HT1080 (cell line): ENCODE measurements around the gene NRL. TPM values are rescaled to one million over a fixed set of nuclear protein-coding genes. Genes with fewer than 3 reads are reported as not detected.

ENCODE experiments used
- DNase-seq: peaks from one replicate; pipeline ENCODE4 v3.0.0-alpha.2; 2015; ENCODE audit warnings: low read depth
- polyA plus RNA-seq, 2 experiments: library from polyadenylated mRNA; depleted of rRNA; stranded (reverse); fragments of >200 nt; gene quantifications; 2 replicates each; pipeline ENCODE4 v1.2.3, GENCODE V29; 2015
- total RNA-seq: library from RNA; depleted of rRNA; stranded (reverse); fragments of >200 nt; shearing (Covaris generic); gene quantifications from 2 replicates; pipeline ENCODE4 v1.2.3, GENCODE V29; 2014; rRNA removed

The NRL gene
- 1.3 and 4.4 TPM in 2 replicates for total RNA-seq
- polyA plus RNA-seq (2015; cell fraction: cytosol; rRNA removed) = 0.96 and 1.00 TPM in 2 replicates
- 0.20 and 0.26 TPM in 2 replicates for polyA plus RNA-seq (2015; cell fraction: nucleus; rRNA removed)

GRCh38 chr14:24114532-24115421, at the start of gene NRL, which contains the start of gene DCAF11:
NRL (minus strand) TSS chr14:24114949; CDS start chr14:24082848, 32,101 bp downstream.
DCAF11 (plus strand) TSS chr14:24114777; CDS start chr14:24115595, 818 bp downstream.
- DNase-seq = peak; percentile 100

DNA sequence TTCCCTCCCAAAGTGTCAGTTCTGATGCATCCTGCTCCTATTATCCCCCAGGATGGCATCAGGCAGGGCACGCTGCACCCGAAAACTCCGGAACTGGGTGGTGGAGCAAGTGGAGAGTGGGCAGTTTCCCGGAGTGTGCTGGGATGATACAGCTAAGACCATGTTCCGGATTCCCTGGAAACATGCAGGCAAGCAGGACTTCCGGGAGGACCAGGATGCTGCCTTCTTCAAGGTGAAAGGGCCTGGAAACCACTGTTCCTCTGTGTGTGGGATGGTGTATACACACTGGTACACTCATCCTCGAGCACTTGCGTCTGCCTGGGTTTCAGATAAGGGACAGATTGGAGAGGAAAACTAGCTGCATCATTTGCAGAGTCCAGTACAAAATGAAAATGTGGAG, 47.3 kb upstream of the NRL start:
- DNase-seq = no peak

GRCh38 chr14:24160850-24161804, 46.4 kb upstream of the NRL start, which contains the start of gene IRF9:
IRF9 (plus strand) TSS chr14:24161265; CDS start chr14:24162145, 880 bp downstream.
- peak; percentile 95 for DNase-seq

- no peak for DNase-seq
Observed at GRCh38 chr14:24160499-24160849, 45.7 kb upstream of the NRL start.

DNA sequence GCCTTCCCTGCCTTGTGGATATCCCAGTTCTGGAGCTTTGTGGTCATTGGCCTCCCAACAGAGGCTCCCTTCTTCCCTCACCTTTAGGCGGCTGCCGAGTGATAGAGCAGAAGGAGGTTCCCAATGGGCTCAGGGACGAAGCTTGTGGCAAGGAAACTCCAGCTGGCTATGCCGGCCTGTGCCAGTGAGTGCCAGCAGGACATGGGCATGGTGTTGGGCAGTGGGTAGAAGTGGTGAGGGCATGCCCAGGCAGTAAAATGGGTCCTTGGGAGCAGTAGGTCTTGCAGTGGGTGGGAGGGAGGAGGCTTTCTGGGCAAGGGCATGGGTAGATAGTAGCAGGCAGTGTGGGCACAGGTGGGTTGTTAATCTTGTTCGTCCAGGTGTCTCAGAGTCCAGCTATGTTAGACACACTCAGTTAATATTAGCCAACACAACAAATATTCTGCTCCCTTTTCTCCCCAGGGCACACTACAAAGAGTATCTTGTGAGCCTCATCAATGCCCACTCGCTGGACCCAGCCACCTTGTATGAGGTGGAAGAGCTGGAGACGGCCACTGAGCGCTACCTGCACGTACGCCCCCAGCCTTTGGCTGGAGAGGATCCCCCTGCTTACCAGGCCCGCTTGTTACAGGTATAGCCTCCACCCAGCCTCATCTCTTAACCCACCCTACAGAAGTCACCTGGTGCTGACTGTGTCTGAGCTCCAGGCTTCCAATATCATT, 45.2 kb upstream of the NRL start:
- no peak for DNase-seq

GRCh38 chr14:24157331-24157730, 42.6 kb upstream of the NRL start:
- no peak for DNase-seq

DNA sequence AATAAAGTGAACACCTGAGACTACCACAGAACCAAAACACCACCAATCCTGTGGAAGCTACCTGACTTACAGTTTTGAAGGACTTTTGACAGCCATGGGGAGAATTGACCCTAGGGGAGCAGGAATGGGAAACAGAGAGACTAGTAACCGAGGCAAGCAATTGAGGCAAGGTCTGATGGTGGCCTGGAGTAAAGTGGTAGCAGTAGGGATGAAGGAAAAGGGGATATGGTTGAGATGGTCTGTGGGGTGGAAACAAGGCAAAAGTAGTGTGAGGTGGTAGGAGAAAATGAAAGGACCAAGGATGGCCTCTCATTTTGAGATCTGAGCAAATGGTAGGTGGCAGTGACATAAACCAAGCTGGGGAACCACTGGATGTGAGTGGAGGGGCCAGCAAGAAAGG, 42.1 kb upstream of the NRL start:
- DNase-seq = no peak

GRCh38 chr14:24155100-24155499, 40.4 kb upstream of the NRL start:
- no peak for DNase-seq

GRCh38 chr14:24151404-24152080, 36.8 kb upstream of the NRL start:
- no peak for DNase-seq

DNA sequence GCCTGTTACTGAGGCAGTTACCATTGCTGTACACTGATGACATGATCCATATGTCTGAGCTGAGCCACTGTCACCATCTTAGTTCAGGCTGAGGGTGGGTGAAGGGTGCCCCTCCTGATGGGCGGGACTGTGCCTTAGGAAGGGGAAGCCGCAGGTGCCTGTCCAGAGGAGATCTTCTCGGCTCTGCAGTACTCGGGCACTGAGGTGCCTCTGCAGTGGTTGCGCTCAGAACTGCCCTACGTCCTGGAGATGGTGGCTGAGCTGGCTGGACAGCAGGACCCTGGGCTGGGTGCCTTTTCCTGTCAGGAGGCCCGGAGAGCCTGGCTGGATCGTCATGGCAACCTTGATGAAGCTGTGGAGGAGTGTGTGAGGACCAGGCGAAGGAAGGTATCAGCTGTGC, 36.2 kb upstream of the NRL start:
- DNase-seq = no peak

- no peak for DNase-seq
Observed at GRCh38 chr14:24150567-24150966, 35.8 kb upstream of the NRL start.

- DNase-seq = no peak
Observed at GRCh38 chr14:24150061-24150460, 35.3 kb upstream of the NRL start.

- no peak for DNase-seq
Observed at GRCh38 chr14:24149302-24149969, 34.7 kb upstream of the NRL start.

DNA sequence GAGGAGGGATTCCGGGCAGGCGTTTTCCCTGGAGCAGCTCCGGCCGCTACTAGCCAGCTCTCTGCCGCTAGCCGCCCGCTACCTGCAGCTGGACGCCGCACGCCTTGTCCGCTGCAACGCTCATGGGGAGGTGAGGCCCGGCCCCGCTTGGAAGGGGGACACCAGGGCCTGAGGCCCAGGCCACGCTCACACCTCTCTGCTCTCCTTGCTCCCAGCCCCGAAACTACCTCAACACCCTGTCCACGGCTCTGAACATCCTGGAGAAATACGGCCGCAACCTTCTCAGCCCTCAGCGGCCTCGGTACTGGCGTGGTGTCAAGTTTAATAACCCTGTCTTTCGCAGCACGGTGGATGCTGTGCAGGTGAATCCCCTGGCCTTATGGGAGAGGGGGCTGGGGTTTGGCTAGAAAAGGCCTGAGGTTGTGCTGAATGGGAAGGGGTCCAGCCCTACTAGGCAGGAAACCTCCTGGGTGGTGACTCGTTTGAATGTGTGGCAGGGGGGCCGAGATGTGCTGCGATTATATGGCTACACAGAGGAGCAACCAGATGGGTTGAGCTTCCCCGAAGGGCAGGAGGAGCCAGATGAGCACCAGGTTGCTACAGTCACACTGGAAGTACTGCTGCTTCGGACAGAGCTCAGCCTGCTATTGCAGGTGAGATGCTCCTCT, 33.1 kb upstream of the NRL start:
- no peak for DNase-seq

DNA sequence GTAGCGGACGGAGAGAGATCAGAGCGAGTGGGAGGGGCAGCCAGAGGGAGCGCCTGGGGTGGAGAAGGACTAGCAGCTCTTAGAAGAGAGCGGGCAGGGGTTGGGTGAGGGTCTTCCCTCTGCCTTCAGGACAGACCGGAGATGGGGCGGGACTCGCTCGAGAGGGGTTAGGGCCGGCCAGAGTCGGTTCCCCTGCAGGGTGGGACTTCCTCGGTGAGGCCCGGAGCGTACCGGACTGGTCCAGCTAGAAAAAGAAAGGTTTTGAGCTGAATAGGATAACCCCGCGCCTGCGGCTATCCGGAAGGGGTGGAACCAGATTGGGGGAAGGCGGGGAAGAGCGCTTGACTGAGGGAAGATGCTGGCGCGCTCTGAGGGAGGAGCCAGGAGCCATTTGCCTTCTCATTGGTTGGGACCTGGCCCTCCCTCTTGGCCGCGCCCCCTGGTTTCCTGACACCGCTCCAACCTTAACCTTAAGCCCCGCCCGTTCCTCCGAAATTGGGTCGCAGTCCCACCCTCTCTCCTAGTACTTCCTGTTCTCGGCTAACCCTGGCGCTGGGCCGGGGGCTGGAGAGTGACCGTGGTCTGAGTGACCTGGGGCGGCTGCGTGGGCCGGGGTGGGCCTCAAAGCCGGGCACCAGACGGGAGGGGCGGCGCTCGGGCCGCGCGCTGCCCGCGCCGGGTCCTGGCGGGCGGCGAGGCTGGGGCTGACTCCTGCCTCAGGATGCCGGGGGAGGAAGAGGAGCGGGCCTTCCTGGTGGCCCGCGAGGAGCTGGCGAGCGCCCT, 32.4 kb upstream of the NRL start, which contains the start of gene RNF31:
TSS of gene RNF31 (plus strand) at position 521 of the 783 bp plus-strand sequence. CDS start at position 722, 201 bp downstream.
- peak; percentile 98 for DNase-seq

- peak; percentile 96 for DNase-seq
Observed at GRCh38 chr14:24146453-24146977, 31.8 kb upstream of the NRL start, which contains the start of gene PSME2. PSME2 (minus strand) TSS chr14:24146610; CDS start chr14:24146581, 29 bp downstream.

DNA sequence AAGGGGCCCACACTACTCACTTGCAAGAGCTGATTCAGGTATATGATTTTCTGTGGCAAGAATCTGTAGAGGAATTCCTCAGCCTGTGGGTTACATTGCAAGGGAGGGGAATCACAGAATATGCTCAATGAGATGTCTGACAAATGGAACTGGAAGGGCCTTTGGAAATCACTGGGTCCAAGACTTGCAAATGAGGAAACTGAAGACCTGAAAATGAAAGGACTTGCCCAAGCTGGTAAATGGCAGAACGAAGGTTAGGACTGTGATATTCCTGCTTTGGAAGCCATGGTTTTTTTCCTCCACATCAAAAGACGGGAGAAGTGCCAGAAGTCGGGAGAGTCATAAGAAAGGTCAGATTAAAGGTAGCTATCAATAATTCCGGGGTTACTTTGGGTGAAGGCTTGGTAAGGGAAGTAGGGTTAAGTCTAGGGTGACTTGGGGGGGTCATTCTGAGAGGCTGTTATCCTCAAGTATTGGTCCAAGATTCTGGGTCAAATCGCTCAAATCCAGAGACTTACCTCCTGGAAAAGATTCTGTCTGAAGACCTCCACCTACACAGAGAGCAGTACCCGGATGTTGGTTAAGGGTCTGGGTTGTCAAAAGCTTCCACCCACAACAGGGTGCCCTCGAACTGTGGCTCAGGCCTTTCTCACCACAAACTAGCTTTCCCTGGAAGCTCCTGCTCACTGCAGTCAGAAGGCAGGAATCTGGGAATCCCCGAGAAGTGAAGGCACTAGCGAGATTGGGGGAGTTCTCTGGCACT, 31.1 kb upstream of the NRL start:
- DNase-seq = peak; percentile 53
